Breast epithelium (tissue), 4 donors: ENCODE data around the gene PLXNA4. TPM values are rescaled to one million over a fixed set of nuclear protein-coding genes. Genes with fewer than 3 reads are reported as not detected.

Experiments
- DNase-seq, 2 donors: peaks; one replicate each; pipeline ENCODE4 v3.0.0-alpha.2; 2019; ENCODE audit warnings: low spot score in 2 of 2
- H3K27ac ChIP-seq, 2 donors: fragments of 200-600 bp; sonication (generic) in 1 of 2; one replicate each; pipeline ENCODE4 v1.5.1; 2016 to 2019; ENCODE audit warnings: mild to moderate bottlenecking in 1 of 2
- H3K27me3 ChIP-seq, 2 donors: fragments of 200-600 bp; sonication (generic) in 1 of 2; one replicate each; pipeline versions ENCODE4 v1.5.1 to v1.6.0; 2017 to 2019; ENCODE audit warnings: control low read depth in 1 of 2, mild to moderate bottlenecking in 1 of 2
- H3K36me3 ChIP-seq: fragments of 200-600 bp; one replicate; pipeline ENCODE4 v1.5.1; 2019
- H3K4me1 ChIP-seq, 2 donors: fragments of 200-600 bp; sonication (generic); one replicate each; pipeline ENCODE4 v1.5.1; 2016 to 2019; ENCODE audit warnings: control low read depth in 1 of 2
- H3K4me3 ChIP-seq, 3 donors: fragments of 200-600 bp; sonication (generic); 1 replicate in 2 of 3; 2 replicates in 1 of 3; pipeline ENCODE4 v1.5.1; 2016 to 2019; ENCODE audit warnings: mild to moderate bottlenecking in 3 of 3, moderate library complexity in 2 of 3
- H3K9me3 ChIP-seq, 2 donors: fragments of 200-600 bp; sonication (generic) in 1 of 2; one replicate each; pipeline ENCODE4 v1.5.1; 2016 to 2019; ENCODE audit warnings: control low read depth in 1 of 2
- POLR2A ChIP-seq: fragments of 450-650 bp; IDR thresholded peaks from one replicate; pipeline ENCODE4 v1.6.1; 2016; ENCODE audit warnings: antibody characterized with exemption, mild to moderate bottlenecking, moderate library complexity
- POLR2AphosphoS5 ChIP-seq, 3 donors: sonication (generic); formaldehyde crosslinking; IDR thresholded peaks; one replicate each; pipeline ENCODE4 v1.6.1; 2017; ENCODE audit warnings: antibody characterized with exemption in 3 of 3
- intact Hi-C: fragments of 100-400 bp; cut with DNase I; formaldehyde crosslinking; loops from one replicate; pipeline ENCODE4 v1.15.1; 2023; ENCODE audit warnings: low total_unique reads
- total RNA-seq, 3 donors: library from RNA; depleted of rRNA; stranded (reverse); fragments of >200 nt; gene quantifications; one replicate each; pipeline ENCODE4 v1.1.0, GENCODE V29; 2016
- TF ChIP-seq, protein P1 (sequence below), 3 donors: fragments of 450-650 bp; IDR thresholded peaks; one replicate each; pipeline ENCODE4 v1.5.1; 2016 to 2017; ENCODE audit warnings: antibody characterized with exemption in 3 of 3, mild to moderate bottlenecking in 3 of 3, moderate library complexity in 3 of 3

PLXNA4 gene
- total RNA-seq, 3 donors from 2014 or later: 7.2 to 32.5 (median 26.2) TPM

DNA sequence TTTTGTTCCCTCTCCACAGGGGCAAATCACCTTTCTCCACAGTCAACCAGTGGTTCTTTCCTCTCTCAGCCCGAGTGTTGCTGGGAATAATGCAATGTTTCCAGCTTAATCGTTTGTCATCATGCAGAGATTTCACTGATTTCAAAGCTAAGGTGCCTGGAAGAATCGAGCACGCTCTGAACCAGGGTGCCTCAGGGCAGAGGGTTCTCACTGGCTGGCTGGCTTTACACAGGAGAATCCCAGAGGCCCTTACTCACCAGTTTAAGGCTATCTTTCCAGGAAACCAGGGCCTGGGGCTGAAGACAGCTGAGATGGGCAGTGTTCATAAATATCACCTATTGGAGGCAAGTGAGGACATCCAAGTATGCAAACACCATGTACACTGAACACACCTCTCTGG lies 21.8 kb downstream of the PLXNA4 start:
- Histone ChIP-seq H3K9me3 (peaks cover 12% of the 10 kb centered on the region in 2 donors), H3K27me3 (no peaks in the 10 kb centered on the region), H3K4me1 (no peaks in the 10 kb centered on the region), H3K36me3 (no peaks in the 10 kb centered on the region), H3K27ac (no peak overlapping the region), H3K4me3 (no peak overlapping the region)
- TF ChIP-seq, protein P1, sequence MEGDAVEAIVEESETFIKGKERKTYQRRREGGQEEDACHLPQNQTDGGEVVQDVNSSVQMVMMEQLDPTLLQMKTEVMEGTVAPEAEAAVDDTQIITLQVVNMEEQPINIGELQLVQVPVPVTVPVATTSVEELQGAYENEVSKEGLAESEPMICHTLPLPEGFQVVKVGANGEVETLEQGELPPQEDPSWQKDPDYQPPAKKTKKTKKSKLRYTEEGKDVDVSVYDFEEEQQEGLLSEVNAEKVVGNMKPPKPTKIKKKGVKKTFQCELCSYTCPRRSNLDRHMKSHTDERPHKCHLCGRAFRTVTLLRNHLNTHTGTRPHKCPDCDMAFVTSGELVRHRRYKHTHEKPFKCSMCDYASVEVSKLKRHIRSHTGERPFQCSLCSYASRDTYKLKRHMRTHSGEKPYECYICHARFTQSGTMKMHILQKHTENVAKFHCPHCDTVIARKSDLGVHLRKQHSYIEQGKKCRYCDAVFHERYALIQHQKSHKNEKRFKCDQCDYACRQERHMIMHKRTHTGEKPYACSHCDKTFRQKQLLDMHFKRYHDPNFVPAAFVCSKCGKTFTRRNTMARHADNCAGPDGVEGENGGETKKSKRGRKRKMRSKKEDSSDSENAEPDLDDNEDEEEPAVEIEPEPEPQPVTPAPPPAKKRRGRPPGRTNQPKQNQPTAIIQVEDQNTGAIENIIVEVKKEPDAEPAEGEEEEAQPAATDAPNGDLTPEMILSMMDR (IDR thresholded peaks at IDR 0.05): no peak
- TF ChIP-seq POLR2AphosphoS5 (IDR thresholded peaks at IDR 0.05) (no peak), POLR2A (no peak)
- DNase-seq: no peak
- intact Hi-C loops: no loop called here

DNA sequence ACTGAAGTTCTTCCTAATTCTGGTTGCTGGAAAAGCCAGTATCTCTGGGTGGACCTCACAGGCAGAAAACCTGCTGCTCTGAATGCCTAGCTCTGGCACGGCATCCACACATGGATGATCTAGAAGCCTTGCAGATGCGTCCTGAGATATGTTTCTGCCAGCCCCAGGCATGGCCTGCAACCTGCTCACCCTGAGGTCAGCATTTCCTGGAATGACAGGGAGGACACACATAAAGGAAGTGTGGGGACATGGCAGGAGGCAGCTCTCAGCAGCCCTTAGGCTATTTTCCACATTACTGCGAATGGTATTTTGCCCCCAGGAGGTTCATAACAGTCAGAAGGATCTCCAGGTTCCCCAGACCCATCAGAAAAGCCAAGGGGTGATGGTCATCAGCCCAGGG lies 23.2 kb downstream of the PLXNA4 start:
- intact Hi-C loops: no loop called here
- H3K36me3 ChIP-seq: no peaks in the 10 kb centered on the region
- no peaks in the 10 kb centered on the region for H3K27me3 ChIP-seq
- no peak for DNase-seq
- H3K4me3 ChIP-seq: no peak overlapping the region
- H3K4me1 ChIP-seq: no peaks in the 10 kb centered on the region
- TF ChIP-seq POLR2A: no peak
- TF ChIP-seq, protein P1 (IDR thresholded peaks at IDR 0.05): no peak
- TF ChIP-seq POLR2AphosphoS5 (IDR thresholded peaks at IDR 0.05): no peak
- H3K27ac ChIP-seq: no peak overlapping the region
- H3K9me3 ChIP-seq: peaks cover 12% of the 10 kb centered on the region in 2 donors

DNA sequence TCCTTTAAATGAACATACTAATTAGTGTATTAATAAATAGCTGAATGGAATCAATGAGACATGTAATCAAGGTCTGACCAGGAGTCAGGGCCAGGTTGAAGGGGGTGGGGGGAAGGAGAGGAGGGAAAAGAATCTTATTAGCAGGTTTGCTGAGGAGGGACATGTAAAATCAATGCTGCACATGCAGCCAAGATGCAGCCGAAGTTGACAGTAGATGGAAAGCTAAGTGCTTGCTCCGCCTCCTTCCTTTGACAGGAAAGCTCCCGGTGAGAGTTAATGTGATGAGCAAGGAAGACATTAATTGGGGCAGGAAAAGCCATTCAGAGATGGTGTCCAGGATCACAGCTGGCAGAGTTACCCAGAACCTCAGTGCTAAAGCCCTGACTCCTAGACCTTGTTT lies 24.4 kb downstream of the PLXNA4 start:
- Histone ChIP-seq H3K9me3 (peaks cover 12% of the 10 kb centered on the region in 2 donors), H3K27ac (no peak overlapping the region), H3K27me3 (no peaks in the 10 kb centered on the region), H3K4me3 (no peak overlapping the region), H3K36me3 (no peaks in the 10 kb centered on the region), H3K4me1 (no peaks in the 10 kb centered on the region)
- no peak for DNase-seq
- intact Hi-C loops: no loop called here
- TF ChIP-seq POLR2A (no peak), POLR2AphosphoS5 (IDR thresholded peaks at IDR 0.05) (no peak)
- TF ChIP-seq, protein P1 (IDR thresholded peaks at IDR 0.05): no peak

- no peak overlapping the region for H3K27ac ChIP-seq
- no peak overlapping the region for H3K4me3 ChIP-seq
- no peak for DNase-seq
- no peaks in the 10 kb centered on the region for H3K36me3 ChIP-seq
- intact Hi-C loops: no loop called here
- TF ChIP-seq, protein P1 (IDR thresholded peaks at IDR 0.05): no peak
- TF ChIP-seq POLR2AphosphoS5 (IDR thresholded peaks at IDR 0.05) (no peak), POLR2A (no peak)
- peaks cover 12% of the 10 kb centered on the region in 2 donors for H3K9me3 ChIP-seq
- no peaks in the 10 kb centered on the region for H3K27me3 ChIP-seq
- no peaks in the 10 kb centered on the region for H3K4me1 ChIP-seq
Observed at GRCh38 chr7:132551439-132551838, 24.8 kb downstream of the PLXNA4 start.

DNA sequence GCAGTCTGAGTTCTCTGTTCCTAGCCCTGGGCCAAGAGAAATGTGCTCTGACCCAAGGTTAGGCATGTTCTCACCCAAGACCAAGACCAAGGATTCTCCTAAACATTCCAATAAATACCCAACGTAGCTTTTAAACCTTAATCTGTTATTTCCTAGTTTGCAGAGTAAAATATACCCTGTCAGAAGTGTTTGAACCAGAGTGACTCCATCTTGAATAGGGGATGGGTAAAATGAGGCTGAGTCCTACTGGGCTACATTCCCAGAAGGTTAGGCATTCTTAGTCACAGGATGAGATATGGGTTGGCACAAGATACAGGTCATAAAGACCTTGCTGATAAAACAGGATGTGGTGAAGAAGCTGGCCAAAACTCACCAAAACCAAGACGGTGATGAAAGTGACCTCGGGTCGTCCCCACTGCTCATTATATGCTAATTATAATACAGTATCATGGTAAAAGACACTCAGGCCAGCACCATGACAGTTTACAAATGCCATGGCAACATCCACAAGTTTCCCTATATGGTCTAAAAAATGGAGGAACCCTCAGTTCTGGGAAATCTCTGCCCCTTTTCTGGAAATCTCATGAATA lies 27.7 kb downstream of the PLXNA4 start:
- intact Hi-C loops: no loop called here
- TF ChIP-seq, protein P1 (IDR thresholded peaks at IDR 0.05): no peak
- TF ChIP-seq POLR2AphosphoS5 (IDR thresholded peaks at IDR 0.05) (no peak), POLR2A (no peak)
- H3K4me1 ChIP-seq: no peaks in the 10 kb centered on the region
- H3K9me3 ChIP-seq: peaks cover 12% of the 10 kb centered on the region in 2 donors
- no peak overlapping the region for H3K27ac ChIP-seq
- DNase-seq: no peak
- H3K36me3 ChIP-seq: no peaks in the 10 kb centered on the region
- H3K27me3 ChIP-seq: no peaks in the 10 kb centered on the region
- H3K4me3 ChIP-seq: no peak overlapping the region
